Progenitor cell of endocrine pancreas (in vitro differentiated cells): Measurements from ENCODE around the gene KCNA1. TPM values are rescaled to one million over a fixed set of nuclear protein-coding genes. Genes with fewer than 3 reads are reported as not detected.

Experiments used
- DNase-seq: peaks from one replicate; pipeline ENCODE4 v3.0.0; 2021; ENCODE audit warnings: low spot score; ENCODE audit not compliant: unreplicated experiment
- H3K27ac Mint-ChIP-seq: 2 replicates; pipeline ENCODE4 v1.8.0; 2021; ENCODE audit warnings: mild to moderate bottlenecking, moderate library complexity, mixed read lengths
- H3K27me3 Mint-ChIP-seq: 2 replicates; pipeline ENCODE4 v1.8.0; 2021; ENCODE audit warnings: mixed read lengths
- H3K36me3 Mint-ChIP-seq: 2 replicates; pipeline ENCODE4 v1.8.0; 2022; ENCODE audit warnings: mixed read lengths; ENCODE audit not compliant: insufficient read depth
- H3K4me1 Mint-ChIP-seq: 2 replicates; pipeline ENCODE4 v1.8.0; 2021; ENCODE audit warnings: low read depth, mixed read lengths
- H3K4me3 Mint-ChIP-seq: 2 replicates; pipeline ENCODE4 v1.8.0; 2021; ENCODE audit warnings: low read depth, mild to moderate bottlenecking, moderate library complexity, mixed read lengths
- H3K9me3 Mint-ChIP-seq: 2 replicates; pipeline ENCODE4 v1.8.0; 2021; ENCODE audit warnings: low read depth, mixed read lengths
- CTCF ChIP-seq: fragments of 200-600 bp; sonication (generic); IDR thresholded peaks from one replicate; pipeline ENCODE4 v1.5.0; 2021; ENCODE audit warnings: antibody characterized with exemption, mild to moderate bottlenecking; ENCODE audit not compliant: unreplicated experiment
- total RNA-seq: library from RNA; stranded (reverse); gene quantifications from 2 replicates; pipeline ENCODE4 v1.2.1, GENCODE V29; 2021

KCNA1 gene
- total RNA-seq, 1 donor from 2014 or later, result not detected

GRCh38 chr12:4932576-4932975, 22.9 kb downstream of the KCNA1 start:
- no peak for DNase-seq
- no peak for TF ChIP-seq CTCF
- H3K27ac Mint-ChIP-seq, result no peak overlapping the region
- H3K27me3 Mint-ChIP-seq, result peaks cover 77% of the 10 kb centered on the region
- H3K4me3 Mint-ChIP-seq, result no peak overlapping the region
- H3K36me3 Mint-ChIP-seq, result no peaks in the 10 kb centered on the region
- no peaks in the 10 kb centered on the region for H3K4me1 Mint-ChIP-seq
- H3K9me3 Mint-ChIP-seq, result no peaks in the 10 kb centered on the region

DNA sequence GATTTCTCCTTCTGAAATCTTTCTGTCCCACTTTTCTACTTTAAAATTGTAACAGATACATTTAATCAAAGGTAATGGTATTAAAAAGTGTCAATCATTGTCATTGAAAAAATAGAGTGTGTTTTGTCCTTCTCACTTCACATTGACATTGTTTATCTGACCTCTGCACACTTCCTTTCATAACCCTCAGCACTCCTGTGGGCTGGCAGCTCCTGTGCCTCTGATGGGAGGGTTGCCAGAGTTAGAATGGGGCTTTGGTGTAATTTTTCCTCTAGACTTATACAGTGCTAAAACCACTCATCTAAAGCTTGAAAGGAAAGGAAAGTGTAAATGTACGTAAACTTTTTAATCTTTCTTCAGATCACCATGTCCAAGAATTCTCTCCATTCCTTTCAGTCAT, 23.7 kb downstream of the KCNA1 start:
- Mint-ChIP-seq H3K4me1 (no peaks in the 10 kb centered on the region), H3K27me3 (peaks cover 69% of the 10 kb centered on the region), H3K27ac (no peak overlapping the region), H3K4me3 (no peak overlapping the region), H3K9me3 (no peaks in the 10 kb centered on the region), H3K36me3 (no peaks in the 10 kb centered on the region)
- DNase-seq, result no peak
- TF ChIP-seq CTCF, result no peak

GRCh38 chr12:4934407-4935035, 24.8 kb downstream of the KCNA1 start:
- peaks cover 58% of the 10 kb centered on the region for H3K27me3 Mint-ChIP-seq

DNA sequence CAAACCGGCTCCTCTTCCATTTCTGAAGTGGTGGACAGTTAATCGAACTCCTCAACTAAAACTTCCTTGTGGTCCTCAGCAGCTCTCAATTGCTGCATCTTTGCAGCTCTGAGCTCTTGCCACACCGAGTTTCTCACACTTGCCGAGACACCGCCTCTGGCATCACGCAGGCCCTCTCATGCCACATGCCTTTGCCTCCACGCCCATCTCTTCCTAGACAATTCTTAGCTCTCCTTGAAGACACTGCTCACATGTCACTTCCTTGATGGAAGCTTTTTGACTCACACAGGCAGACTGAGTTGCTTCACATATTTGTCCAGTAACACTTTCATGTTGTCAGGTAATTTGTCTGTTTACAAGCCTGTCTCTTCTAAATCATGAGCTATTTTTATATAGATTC, 29.2 kb downstream of the KCNA1 start:
- Mint-ChIP-seq H3K36me3 (no peaks in the 10 kb centered on the region), H3K4me3 (no peak overlapping the region), H3K9me3 (no peaks in the 10 kb centered on the region), H3K27me3 (peaks cover 33% of the 10 kb centered on the region), H3K27ac (no peak overlapping the region), H3K4me1 (no peaks in the 10 kb centered on the region)
- no peak for TF ChIP-seq CTCF
- DNase-seq, result no peak

More at GRCh38 chr12:4934407-4935035, 24.8 kb downstream of the KCNA1 start:
- Mint-ChIP-seq H3K27ac (no peak overlapping the region), H3K9me3 (no peaks in the 10 kb centered on the region), H3K4me3 (no peak overlapping the region), H3K4me1 (no peaks in the 10 kb centered on the region), H3K36me3 (no peaks in the 10 kb centered on the region)
- TF ChIP-seq CTCF, result no peak
- no peak for DNase-seq

GRCh38 chr12:4939418-4940023, 29.8 kb downstream of the KCNA1 start:
- no peaks in the 10 kb centered on the region for H3K4me1 Mint-ChIP-seq
- no peak for TF ChIP-seq CTCF
- no peaks in the 10 kb centered on the region for H3K36me3 Mint-ChIP-seq
- no peak overlapping the region for H3K4me3 Mint-ChIP-seq
- H3K27ac Mint-ChIP-seq, result no peak overlapping the region
- DNase-seq, result no peak
- H3K9me3 Mint-ChIP-seq, result no peaks in the 10 kb centered on the region
- peaks cover 31% of the 10 kb centered on the region for H3K27me3 Mint-ChIP-seq
